Progenitor cell of endocrine pancreas (in vitro differentiated cells): ENCODE results near the gene LONP1. TPM values are rescaled to one million over a fixed set of nuclear protein-coding genes. Genes with fewer than 3 reads are reported as not detected.

Experiments
- DNase-seq: peaks from one replicate; pipeline ENCODE4 v3.0.0; 2021; ENCODE audit warnings: low spot score; ENCODE audit not compliant: unreplicated experiment
- H3K27ac Mint-ChIP-seq: 2 replicates; pipeline ENCODE4 v1.8.0; 2021; ENCODE audit warnings: mild to moderate bottlenecking, moderate library complexity, mixed read lengths
- H3K27me3 Mint-ChIP-seq: 2 replicates; pipeline ENCODE4 v1.8.0; 2021; ENCODE audit warnings: mixed read lengths
- H3K36me3 Mint-ChIP-seq: 2 replicates; pipeline ENCODE4 v1.8.0; 2022; ENCODE audit warnings: mixed read lengths; ENCODE audit not compliant: insufficient read depth
- H3K4me1 Mint-ChIP-seq: 2 replicates; pipeline ENCODE4 v1.8.0; 2021; ENCODE audit warnings: low read depth, mixed read lengths
- H3K4me3 Mint-ChIP-seq: 2 replicates; pipeline ENCODE4 v1.8.0; 2021; ENCODE audit warnings: low read depth, mild to moderate bottlenecking, moderate library complexity, mixed read lengths
- H3K9me3 Mint-ChIP-seq: 2 replicates; pipeline ENCODE4 v1.8.0; 2021; ENCODE audit warnings: low read depth, mixed read lengths
- total RNA-seq: library from RNA; stranded (reverse); gene quantifications from 2 replicates; pipeline ENCODE4 v1.2.1, GENCODE V29; 2021
- TF ChIP-seq, protein P1 (sequence below): fragments of 200-600 bp; sonication (generic); IDR thresholded peaks from one replicate; pipeline ENCODE4 v1.5.0; 2021; ENCODE audit warnings: antibody characterized with exemption, mild to moderate bottlenecking; ENCODE audit not compliant: unreplicated experiment

Gene LONP1
- total RNA-seq, 1 donor from 2014 or later = 56.1 TPM

DNA sequence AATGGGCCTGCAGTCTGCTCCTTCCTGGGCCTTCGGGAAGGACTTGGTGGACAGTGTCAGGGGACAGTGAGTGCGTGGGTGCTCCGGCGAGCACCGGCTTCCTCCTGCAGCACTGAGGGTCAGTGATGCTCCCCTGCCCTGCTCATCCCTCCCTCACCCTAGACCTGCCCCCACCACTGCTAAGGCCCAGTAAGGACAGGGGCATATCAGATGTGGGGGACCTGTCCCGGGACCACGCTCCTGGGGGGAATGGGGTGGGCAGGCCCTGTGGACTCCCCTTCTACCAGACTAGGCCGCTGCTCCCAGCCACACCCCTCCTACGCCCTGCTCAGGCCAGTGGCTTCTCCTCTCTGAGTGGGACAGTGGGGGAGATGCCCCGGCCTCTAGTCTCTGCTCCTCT, 42.8 kb downstream of the LONP1 start:
- Mint-ChIP-seq H3K27me3 (no peaks in the 10 kb centered on the region), H3K36me3 (peaks cover 8% of the 10 kb centered on the region), H3K4me3 (no peak overlapping the region), H3K9me3 (no peaks in the 10 kb centered on the region), H3K27ac (no peak overlapping the region), H3K4me1 (peaks cover 16% of the 10 kb centered on the region)
- no peak for DNase-seq
- TF ChIP-seq, protein P1, sequence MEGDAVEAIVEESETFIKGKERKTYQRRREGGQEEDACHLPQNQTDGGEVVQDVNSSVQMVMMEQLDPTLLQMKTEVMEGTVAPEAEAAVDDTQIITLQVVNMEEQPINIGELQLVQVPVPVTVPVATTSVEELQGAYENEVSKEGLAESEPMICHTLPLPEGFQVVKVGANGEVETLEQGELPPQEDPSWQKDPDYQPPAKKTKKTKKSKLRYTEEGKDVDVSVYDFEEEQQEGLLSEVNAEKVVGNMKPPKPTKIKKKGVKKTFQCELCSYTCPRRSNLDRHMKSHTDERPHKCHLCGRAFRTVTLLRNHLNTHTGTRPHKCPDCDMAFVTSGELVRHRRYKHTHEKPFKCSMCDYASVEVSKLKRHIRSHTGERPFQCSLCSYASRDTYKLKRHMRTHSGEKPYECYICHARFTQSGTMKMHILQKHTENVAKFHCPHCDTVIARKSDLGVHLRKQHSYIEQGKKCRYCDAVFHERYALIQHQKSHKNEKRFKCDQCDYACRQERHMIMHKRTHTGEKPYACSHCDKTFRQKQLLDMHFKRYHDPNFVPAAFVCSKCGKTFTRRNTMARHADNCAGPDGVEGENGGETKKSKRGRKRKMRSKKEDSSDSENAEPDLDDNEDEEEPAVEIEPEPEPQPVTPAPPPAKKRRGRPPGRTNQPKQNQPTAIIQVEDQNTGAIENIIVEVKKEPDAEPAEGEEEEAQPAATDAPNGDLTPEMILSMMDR = no peak

DNA sequence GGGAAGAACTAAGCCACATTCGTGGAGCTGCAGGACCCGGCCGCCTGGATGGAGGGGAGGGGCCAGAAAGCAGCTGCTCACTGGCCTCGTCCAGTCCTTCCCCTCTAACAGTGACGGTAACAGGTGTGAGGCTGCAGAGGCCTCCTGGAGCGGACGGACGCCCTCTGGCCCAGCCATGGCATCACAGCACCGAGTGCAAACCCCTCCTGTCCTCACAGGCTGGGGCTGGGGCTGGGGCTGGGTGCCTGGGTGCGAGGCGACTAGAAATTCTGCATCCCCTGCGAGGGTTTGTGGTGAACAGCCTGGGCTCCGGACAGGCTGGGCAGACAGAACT, 43.2 kb downstream of the LONP1 start:
- no peak for DNase-seq
- H3K36me3 Mint-ChIP-seq = peaks cover 9% of the 10 kb centered on the region
- H3K9me3 Mint-ChIP-seq = no peaks in the 10 kb centered on the region
- H3K4me1 Mint-ChIP-seq = peaks cover 13% of the 10 kb centered on the region
- H3K27ac Mint-ChIP-seq = no peak overlapping the region
- TF ChIP-seq, protein P1 = no peak
- H3K27me3 Mint-ChIP-seq = no peaks in the 10 kb centered on the region
- no peak overlapping the region for H3K4me3 Mint-ChIP-seq

DNA sequence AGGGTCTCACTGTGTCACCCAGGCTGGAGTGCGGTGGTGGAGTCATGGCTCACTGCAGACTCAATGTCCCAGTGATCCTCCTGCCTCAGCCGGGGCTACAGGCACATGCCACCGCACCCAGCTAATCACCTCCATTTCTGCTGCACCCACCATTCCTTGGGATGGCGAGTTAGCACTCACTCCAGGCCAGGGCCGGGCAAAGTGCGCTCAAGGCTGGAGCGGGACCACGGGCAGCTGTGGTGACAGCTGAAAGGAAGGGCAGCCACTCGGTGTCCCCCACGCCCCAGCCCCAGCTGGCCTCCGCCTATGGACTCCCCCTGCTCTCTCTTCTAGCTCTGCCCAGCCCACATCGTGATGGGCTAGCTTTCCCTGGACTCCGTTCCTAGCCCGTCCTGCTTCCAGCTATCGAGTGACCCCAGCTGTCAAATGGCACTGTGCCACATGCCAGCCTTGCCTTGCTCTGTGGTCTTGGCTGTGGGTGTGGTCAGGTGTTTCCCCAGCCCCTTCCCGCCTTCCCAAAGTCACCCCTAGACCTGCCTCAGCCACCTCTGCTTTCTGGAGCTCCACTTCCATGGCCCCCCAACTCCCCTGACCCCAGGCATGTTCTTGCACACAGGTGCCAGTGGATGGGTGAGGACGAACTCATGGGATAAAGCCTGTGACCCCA, 43.7 kb downstream of the LONP1 start:
- Mint-ChIP-seq H3K36me3 (peaks cover 10% of the 10 kb centered on the region), H3K4me3 (no peak overlapping the region), H3K9me3 (no peaks in the 10 kb centered on the region), H3K27me3 (no peaks in the 10 kb centered on the region), H3K27ac (peak overlapping the region; percentile 62), H3K4me1 (peaks cover 9% of the 10 kb centered on the region)
- TF ChIP-seq, protein P1 = no peak
- DNase-seq = no peak

DNA sequence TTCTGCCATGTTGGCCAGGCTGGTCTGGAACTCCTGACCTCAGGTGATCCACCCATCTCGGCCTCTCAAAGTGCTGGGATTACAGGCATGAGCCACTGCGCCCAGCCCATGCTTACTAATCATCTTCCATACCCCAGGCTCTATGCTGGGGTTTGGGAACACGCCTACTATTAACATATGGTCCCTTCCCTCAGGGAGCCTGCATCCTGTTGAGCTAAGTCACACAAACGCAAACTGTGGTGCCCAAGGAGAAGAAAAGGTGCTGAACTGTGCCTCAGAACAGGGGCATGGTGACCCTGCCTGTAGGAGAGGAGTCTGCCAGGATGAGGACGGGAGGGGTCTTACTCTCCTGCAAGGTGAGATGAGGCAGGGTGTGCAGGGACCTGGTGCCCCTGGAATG, 45.2 kb downstream of the LONP1 start:
- TF ChIP-seq, protein P1 = no peak
- Mint-ChIP-seq H3K27ac (no peak overlapping the region), H3K27me3 (no peaks in the 10 kb centered on the region), H3K4me3 (no peak overlapping the region), H3K36me3 (peaks cover 16% of the 10 kb centered on the region), H3K9me3 (no peaks in the 10 kb centered on the region), H3K4me1 (peaks cover 4% of the 10 kb centered on the region)
- DNase-seq = no peak

DNA sequence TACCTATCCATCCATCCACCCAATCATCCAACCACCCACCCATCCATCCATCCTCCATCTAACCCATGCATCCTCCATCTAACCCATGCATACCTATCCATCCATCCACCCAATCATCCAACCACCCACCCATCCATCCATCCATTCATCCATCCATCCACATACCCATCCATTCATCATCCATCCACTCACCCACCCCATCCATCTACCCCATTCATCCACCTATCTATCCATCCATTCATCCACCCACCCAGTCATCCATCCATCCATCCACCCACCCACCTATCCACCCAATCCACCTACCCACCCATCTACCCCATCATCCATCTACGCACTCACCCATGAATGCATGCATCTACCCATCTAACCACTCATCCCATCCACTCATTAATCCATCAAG, 46.2 kb downstream of the LONP1 start:
- DNase-seq = no peak
- TF ChIP-seq, protein P1 = no peak
- Mint-ChIP-seq H3K4me3 (no peak overlapping the region), H3K4me1 (no peaks in the 10 kb centered on the region), H3K27me3 (no peaks in the 10 kb centered on the region), H3K27ac (no peak overlapping the region), H3K9me3 (no peaks in the 10 kb centered on the region), H3K36me3 (peaks cover 19% of the 10 kb centered on the region)
